Fibroblast of skin of right quadriceps (primary cell): Measurements from ENCODE around the gene BAIAP2L1.
A peak's percentile ranks its signal among the peaks of the same experiment; 100 is the strongest.
"Not testable (repeated sequence)": the region's sequence is repeated elsewhere in the genome, so short reads cannot be mapped to it uniquely, and the experiment has no call there.

ENCODE experiments used
- DNase-seq: peaks from one replicate; pipeline ENCODE4 v3.0.0-alpha.2; 2013

BAIAP2L1 gene

GRCh38 chr7:98398567-98399372 is 2.1 kb downstream of the BAIAP2L1 start:
- no peak for DNase-seq

DNA sequence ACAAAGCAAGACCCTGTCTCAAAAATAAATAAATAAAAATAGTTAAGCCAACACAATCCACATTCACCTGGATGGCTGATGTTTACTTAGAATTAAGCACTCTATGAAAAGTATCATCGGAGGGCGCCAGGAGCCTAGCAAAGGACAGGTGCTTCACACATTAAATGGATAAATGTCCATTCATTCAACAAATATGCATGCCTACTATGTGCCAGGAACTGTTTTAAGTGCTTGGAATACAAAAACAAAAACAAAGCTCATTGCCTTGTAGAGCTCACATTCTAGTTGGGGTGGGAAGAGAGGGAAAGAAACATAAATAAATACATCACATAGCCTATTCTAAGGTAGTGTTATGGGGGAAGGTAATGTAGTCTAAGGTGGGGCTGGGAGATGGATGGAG is 4.1 kb downstream of the BAIAP2L1 start:
- DNase-seq = no peak

- DNase-seq = no peak
Observed at GRCh38 chr7:98395951-98396350, 4.9 kb downstream of the BAIAP2L1 start.

DNA sequence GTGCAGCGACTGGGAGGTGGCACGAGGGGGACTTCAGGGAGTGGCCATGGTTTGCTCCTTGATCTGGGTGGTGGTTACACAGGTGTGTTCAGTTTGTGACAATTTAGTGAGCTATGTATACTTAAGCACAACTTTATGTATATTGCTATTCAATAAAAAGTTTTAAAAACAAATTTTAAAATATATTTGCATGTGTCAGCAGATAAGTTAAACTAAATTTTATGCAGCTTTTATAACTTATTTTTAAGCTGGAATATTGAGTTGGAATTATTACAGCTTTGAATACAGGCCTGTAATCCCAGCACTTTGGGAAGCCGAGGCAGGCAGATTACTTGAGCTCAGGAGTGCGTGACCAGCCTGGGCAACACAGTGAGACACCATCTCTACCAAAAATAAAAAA is 5.4 kb downstream of the BAIAP2L1 start:
- no peak for DNase-seq

- peak; percentile 70 for DNase-seq
Observed at GRCh38 chr7:98394377-98394836, 6.5 kb downstream of the BAIAP2L1 start.

DNA sequence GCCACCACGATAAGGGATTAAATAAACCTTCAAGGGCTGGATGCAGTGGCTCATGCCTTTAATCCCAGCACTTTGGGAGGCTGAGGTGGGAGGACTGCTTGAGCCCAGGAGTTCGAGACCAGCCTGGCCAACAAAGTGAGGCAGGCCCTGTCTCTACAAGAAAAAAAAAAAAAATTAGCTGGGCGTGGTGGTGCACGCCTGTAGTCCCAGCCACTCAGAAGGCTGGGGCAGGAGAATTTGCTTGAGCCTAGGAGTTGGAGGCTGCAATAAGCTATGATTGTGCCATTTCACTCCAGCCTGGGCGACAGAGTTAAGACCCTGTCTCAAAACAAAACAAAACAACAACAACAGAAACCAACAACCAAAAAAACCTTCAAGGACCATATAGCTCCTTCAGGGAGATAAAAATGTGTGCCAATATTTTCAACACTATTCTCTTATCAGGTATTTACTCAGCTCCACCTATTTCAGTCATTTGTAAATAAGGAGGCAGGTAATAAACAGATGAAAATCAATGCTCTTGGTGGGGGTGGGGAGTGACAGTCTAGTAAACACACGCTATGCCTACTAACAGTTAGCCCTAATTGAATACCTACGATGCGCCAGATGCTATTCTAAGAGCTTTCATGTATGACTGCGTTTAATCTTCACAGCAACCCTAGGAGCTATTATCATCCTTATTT is 13.2 kb downstream of the BAIAP2L1 start:
- no peak for DNase-seq

DNA sequence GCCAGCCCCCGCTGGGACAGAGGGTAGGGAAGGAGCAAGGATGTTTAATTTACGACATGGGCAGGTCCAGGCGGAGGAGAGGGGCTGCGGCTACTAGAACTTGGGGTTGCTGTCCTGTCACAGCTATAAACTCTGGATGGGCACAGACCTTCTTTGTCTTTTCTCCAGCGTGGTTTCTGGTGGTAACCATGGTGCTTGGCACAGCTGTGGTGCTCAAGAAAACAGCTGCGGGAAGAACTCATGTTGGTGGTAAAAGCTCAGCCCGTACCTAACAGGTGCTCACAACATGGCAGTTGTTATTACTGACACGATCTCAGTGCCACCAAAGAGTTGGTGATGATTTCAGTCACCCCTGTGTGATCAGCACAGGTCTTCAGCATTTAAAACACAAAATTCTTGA is 13.8 kb downstream of the BAIAP2L1 start:
- no peak for DNase-seq

- DNase-seq = not testable (repeated sequence)
Observed at GRCh38 chr7:98385532-98385931, 15.4 kb downstream of the BAIAP2L1 start.

- no peak for DNase-seq
Observed at GRCh38 chr7:98378210-98378819, 22.6 kb downstream of the BAIAP2L1 start.

DNA sequence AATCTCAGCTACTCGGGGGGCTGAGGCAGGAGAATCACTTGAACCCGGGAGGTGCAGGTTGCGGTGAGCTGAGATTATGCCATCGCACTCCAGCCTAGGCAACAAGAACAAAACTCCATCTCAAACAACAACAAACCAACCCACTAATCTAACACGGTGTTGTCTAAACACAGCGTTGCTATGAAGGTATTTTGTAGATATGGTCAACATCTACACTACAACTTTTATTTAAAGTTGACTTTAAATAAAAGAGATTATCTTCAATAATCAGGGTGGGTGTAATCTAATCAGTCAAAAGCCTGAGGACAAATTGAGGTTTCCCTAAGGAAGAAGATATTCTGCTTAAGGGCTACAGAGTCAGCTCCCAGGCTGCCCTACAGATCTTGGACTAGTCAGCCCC is 24.2 kb downstream of the BAIAP2L1 start:
- DNase-seq = no peak

- no peak for DNase-seq
Observed at GRCh38 chr7:98375664-98376063, 25.2 kb downstream of the BAIAP2L1 start.

DNA sequence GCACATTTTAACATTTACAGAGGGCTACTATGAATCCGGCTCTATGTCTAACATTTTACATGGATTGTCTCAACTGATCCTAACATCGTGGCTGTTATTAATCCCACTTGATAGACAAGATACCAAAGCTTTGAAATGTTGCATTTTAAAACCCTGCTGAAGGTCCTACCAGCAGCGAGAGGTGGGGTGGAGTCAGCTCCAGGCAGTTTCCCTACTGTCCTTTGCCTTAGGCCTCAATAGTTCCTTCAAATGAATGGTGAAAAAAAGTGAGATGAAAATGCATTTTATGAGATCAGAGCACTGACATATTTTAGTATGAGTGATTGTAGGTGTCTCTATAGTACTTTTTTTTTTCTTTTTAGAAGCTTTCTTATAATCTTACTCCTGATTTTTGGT is 26.6 kb downstream of the BAIAP2L1 start:
- DNase-seq = no peak

DNA sequence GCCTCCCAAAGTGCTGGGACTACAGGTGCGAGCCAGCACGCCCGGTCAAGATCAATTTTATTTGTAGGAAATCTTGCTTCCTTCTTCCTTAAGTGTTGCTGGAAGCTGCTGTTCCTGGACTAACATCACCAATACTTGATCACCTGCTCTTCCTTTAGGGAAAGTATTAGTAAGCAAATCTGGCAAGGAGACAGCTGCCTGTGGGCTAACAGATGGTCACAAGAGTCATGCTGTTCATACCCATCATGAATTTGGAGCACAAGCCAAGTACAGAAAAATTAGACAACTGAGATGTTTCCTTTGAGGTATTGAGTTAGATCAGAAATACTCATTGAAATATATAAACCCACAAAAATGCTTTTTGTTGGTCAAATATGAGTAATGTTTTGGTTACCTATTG is 27.9 kb downstream of the BAIAP2L1 start:
- peak; percentile 69 for DNase-seq

DNA sequence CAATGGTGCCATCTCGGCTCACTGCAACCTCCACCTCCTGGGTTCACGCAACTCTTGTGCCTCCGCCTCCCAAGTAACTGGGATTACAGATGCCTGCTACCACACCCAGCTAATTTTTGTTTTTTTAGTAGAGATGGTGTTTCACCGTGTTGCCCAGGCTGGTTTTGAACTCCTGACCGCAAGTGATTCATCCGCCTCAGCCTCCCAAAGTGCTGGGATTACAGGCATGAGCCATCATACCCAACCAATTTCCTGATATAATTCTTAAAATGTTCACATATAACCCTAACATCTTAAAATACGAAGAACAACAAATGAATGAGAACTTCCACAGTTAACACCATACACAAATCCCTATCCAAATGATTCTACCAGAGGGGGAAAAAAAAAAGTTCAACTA is 31.2 kb downstream of the BAIAP2L1 start:
- DNase-seq = no peak

- peak; percentile 24 for DNase-seq
Observed at GRCh38 chr7:98368716-98369115, 32.2 kb downstream of the BAIAP2L1 start.

DNA sequence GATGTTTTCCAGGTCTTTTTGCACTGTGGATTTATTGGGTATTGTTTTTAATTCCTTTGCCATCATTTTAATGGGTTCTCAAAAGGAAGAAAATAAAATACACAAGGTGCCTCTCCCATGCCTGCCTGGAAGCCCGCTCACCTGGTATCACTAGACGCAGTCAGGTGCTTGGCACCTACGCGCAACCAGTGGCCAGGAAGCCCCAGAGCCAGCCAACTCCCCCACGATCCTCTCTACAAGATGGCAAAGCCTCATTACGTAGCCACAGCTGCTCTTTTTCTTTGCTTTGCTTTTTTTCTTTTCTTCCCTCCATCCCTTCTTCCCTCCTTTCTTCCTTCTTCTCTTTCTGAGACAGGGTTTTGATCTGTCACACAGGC is 34.3 kb downstream of the BAIAP2L1 start:
- no peak for DNase-seq

GRCh38 chr7:98365863-98366561 is 34.9 kb downstream of the BAIAP2L1 start:
- DNase-seq = no peak

DNA sequence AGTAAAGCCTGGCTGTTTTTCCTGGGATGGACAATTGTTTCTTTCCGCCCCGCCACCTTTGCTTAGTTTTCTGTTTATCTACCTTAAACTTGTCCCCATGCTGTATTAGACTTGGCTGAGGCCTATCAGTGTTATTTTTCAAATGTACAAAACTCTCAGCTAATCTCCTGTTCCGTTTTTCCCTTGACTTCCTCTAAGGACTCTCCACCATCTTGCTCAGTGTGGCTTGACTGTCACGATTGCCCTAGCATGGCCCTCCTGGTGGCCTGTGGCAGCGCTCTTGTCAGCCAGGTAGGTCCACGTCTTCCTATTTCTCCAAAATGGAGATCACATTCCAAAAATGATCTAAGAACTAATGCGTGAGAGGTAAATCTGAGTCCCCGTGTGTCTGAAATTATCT is 36.7 kb downstream of the BAIAP2L1 start:
- DNase-seq = no peak

DNA sequence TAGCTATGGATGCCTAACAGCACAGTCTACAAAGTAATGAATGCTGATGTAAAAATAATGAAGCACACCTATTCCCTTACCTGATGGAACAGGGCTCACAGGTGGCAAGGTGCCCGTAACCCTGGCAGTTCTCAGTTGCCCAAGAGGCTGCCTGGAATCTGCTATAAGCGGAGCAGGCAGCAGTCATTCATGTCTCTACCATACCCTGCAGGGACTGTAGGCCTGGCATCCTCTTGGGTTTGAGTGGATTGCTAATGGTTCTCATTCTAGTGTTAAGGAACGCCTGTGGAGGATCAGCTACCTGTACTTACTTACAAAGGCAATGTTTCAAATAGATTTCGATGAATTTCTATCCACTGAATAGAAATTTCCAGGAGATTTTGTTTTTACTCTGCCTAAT is 38.4 kb downstream of the BAIAP2L1 start:
- DNase-seq = no peak

DNA sequence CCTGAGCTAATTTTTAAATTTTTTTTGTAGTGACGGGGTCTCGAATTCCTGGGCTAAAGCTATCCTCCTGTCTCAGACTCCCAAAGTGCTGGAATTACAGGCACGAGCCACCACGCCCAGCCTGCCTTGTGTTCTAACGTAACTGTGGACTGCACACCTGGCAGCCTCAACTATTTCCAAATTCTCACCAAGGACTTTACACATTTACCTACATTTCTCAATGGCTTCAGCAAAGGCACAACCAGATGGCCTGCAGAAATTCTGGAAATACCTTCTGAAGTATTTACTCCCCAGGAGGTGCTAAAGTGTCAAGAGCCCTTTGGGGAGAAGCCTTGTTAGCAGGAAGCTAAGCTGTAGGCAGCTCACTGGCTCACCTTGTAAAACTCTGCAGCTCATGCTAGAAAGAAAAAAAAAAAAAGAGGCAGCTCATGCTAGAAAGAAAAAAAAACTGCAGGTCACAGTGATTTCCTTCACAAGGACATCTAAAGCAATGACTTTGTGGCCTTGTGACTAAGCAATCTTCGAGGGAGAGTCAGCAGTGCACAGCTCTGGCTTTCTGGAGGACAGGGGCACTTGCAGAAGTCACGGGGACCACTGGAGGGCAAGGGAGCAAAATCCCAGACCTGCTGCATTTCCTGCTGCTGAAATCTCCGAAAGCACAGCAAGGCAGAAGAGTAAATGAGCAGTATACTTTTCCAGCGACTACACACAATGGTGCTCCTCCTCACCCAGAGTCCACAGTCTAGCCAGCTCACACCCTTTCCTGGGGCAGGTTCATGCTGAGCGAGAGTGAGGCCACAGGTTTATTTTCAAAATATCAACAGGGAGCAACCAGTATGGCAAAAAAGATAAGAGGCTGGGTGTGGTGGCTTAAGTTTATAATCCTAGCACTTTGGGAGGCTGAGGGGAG is 40.4 kb downstream of the BAIAP2L1 start:
- DNase-seq = no peak

GRCh38 chr7:98359395-98359794 is 41.5 kb downstream of the BAIAP2L1 start:
- no peak for DNase-seq

GRCh38 chr7:98358706-98359105 is 42.2 kb downstream of the BAIAP2L1 start:
- no peak for DNase-seq
